ENCODE measurements around the gene ACKR1. TPM values are rescaled to one million over a fixed set of nuclear protein-coding genes. Genes with fewer than 3 reads are reported as not detected.

The ACKR1 gene
- polyA plus RNA-seq, 1 of the 3 experiments (the other 2 are of a cell fraction) = 0.02 TPM

DNA sequence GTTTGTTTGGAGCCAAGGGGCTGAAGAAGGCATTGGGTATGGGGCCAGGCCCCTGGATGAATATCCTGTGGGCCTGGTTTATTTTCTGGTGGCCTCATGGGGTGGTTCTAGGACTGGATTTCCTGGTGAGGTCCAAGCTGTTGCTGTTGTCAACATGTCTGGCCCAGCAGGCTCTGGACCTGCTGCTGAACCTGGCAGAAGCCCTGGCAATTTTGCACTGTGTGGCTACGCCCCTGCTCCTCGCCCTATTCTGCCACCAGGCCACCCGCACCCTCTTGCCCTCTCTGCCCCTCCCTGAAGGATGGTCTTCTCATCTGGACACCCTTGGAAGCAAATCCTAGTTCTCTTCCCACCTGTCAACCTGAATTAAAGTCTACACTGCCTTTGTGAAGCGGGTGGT is 1.4 kb downstream of the ACKR1 start (continued):
- TF ChIP-seq CHD2 (IDR thresholded peaks at IDR 0.05; ENCODE audit: low read length, partially characterized antibody) = no peak

DNA sequence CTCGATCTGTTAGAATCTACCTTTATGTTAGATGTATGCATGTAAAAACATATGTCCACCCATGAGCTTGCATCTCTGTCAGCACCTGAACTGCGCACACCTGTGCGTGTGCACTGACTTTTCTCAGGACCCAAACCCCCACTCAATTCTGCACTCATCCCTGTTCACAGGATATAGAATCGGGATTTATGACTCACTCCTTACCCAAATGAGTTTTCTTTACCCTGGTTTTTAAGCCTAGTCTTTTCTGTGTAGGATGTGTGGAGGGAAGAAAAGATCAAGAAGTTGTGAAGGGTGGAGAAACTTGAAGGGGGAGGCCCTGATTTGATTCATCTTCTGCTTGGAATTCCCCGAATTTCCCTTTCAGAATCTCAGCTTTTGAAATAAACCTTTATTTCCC is 2.4 kb downstream of the ACKR1 start:
- Histone ChIP-seq H4K20me1 (ENCODE audit: insufficient read depth) (no peaks in the 10 kb centered on the region), H3K4me2 (no peak overlapping the region), H2AFZ (ENCODE audit: low read depth) (no peak overlapping the region), H3K9ac (no peak overlapping the region), H3K36me3 (replicated peaks in 1 of 2; ENCODE audit: control insufficient read depth in 1 of 2, insufficient read depth in 2 of 2, low read length in 1 of 2) (no peaks in the 10 kb centered on the region), H3F3A (replicated peaks; ENCODE audit: insufficient read depth) (no peaks in the 10 kb centered on the region), H3K27me3 (ENCODE audit: insufficient read depth) (peaks cover 27% of the 10 kb centered on the region), H3K27ac (ENCODE audit: low read depth in 2 of 2, low read length in 1 of 2) (no peak overlapping the region), H3K4me3 (ENCODE audit: low read depth in 2 of 2, low read length in 1 of 2) (no peak overlapping the region), H3K9me3 (no peaks in the 10 kb centered on the region), H3K79me2 (ENCODE audit: insufficient read depth) (no peaks in the 10 kb centered on the region), H3K4me1 (ENCODE audit: control insufficient read depth in 1 of 2, insufficient read depth in 2 of 2, low read depth in 1 of 2, low read length in 1 of 2) (no peaks in the 10 kb centered on the region; a peak in 1 of 4 replicates), H3K9me2 (no peaks in the 10 kb centered on the region)
- CTCF ChIA-PET = interaction anchor here (1.5 to 26.8 kb wide), 4 partner anchors 10 to 71 kb away, joined by 3 to 660 read pairs (median 257); partner anchors contain the start of gene CADM3
- no peak for TF ChIP-seq RFX5 (IDR thresholded peaks at IDR 0.05; ENCODE audit: low read length)
- no peak for TF ChIP-seq JUND (IDR thresholded peaks at IDR 0.05)
- TF ChIP-seq NRF1 (IDR thresholded peaks at IDR 0.05; ENCODE audit: low read depth, low read length) = no peak
- no peak for TF ChIP-seq SIN3A (IDR thresholded peaks at IDR 0.05; ENCODE audit: borderline replicate concordance, low read depth, low read length)
- TF ChIP-seq, protein P1, sequence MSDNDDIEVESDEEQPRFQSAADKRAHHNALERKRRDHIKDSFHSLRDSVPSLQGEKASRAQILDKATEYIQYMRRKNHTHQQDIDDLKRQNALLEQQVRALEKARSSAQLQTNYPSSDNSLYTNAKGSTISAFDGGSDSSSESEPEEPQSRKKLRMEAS (IDR thresholded peaks at IDR 0.05; ENCODE audit: low read depth) = no peak
- TF ChIP-seq GABPA (IDR thresholded peaks at IDR 0.05; ENCODE audit: low read depth) = no peak
- no peak for TF ChIP-seq CHD2 (IDR thresholded peaks at IDR 0.05; ENCODE audit: low read length, partially characterized antibody)
- TF ChIP-seq FOXM1 (IDR thresholded peaks at IDR 0.05; ENCODE audit: low read depth) = no peak
- TF ChIP-seq YY1 (IDR thresholded peaks at IDR 0.05; ENCODE audit: low read depth) = no peak
- no peak for TF ChIP-seq RCOR1 (IDR thresholded peaks at IDR 0.05; ENCODE audit: low read length)
- TF ChIP-seq, protein P2, sequence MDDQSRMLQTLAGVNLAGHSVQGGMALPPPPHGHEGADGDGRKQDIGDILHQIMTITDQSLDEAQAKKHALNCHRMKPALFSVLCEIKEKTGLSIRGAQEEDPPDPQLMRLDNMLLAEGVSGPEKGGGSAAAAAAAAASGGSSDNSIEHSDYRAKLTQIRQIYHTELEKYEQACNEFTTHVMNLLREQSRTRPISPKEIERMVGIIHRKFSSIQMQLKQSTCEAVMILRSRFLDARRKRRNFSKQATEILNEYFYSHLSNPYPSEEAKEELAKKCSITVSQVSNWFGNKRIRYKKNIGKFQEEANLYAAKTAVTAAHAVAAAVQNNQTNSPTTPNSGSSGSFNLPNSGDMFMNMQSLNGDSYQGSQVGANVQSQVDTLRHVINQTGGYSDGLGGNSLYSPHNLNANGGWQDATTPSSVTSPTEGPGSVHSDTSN (IDR thresholded peaks at IDR 0.05) = no peak
- TF ChIP-seq USF2 (IDR thresholded peaks at IDR 0.05; ENCODE audit: borderline replicate concordance, low read depth, low read length) = no peak
- no peak for TF ChIP-seq TCF12 (IDR thresholded peaks at IDR 0.05)
- TF ChIP-seq IRF3 (IDR thresholded peaks at IDR 0.05; ENCODE audit: low read depth, low read length) = no peak
- WGBS (ENCODE audit: low lambda C conversion rate) = 58% methylated on average over 5 of the region's 5 CpGs
- DNase-seq = no peak
- POLR2A ChIA-PET = no interaction called here
